ENCODE measurements around the gene CHKA.

- TF ChIP-seq YY1 (IDR thresholded peaks at IDR 0.05; ENCODE audit: insufficient read depth, insufficient read length) (no peak), ZNF274 (IDR thresholded peaks at IDR 0.05; ENCODE audit: low read depth, low read length) (no peak)
Observed at GRCh38 chr11:68120273-68121066, 718 bp downstream of the CHKA start.
